GM12878 (cell line): ENCODE measurements around the gene CD79A. TPM values are rescaled to one million over a fixed set of nuclear protein-coding genes. Genes with fewer than 3 reads are reported as not detected.

Experiments used
- ATAC-seq: fragments of 200-7000 bp; cut with Tn5 transposase; 3 replicates; pipeline ENCODE4 v1.9.1; 2020; ENCODE audit warnings: mild to moderate bottlenecking, moderate library complexity
- BruUV-seq: library from RNA; stranded (reverse); fragments of 400-500 nt; replicated peaks from 2 replicates; lab custom pipeline; 2021; lab: Mats Ljungman, UMichigan
- CTCF ChIA-PET: fragments of 300-600 bp; sonication (Branson Sonifier 250); formaldehyde crosslinking; extraction: SDS; loops from one replicate; lab custom pipeline; 2021; ENCODE audit warnings: inconsistent platforms; lab: Yijun Ruan, JAX
- POLR2A ChIA-PET: fragments of 350-600 bp; formaldehyde crosslinking; extraction: SDS; loops from one replicate; lab custom pipeline; 2021; ENCODE audit warnings: inconsistent platforms; lab: Charles Lee
- RAD21 ChIA-PET: fragments of 300-600 bp; sonication (Branson Sonifier 250); formaldehyde crosslinking; loops from one replicate; lab custom pipeline; 2023; ENCODE audit warnings: antibody characterized with exemption; ENCODE audit not compliant: unreplicated experiment; lab: Charles Lee
- SMC1A ChIA-PET: fragments of 300-600 bp; sonication (Branson Sonifier 250); formaldehyde crosslinking; loops from one replicate; lab custom pipeline; 2023; ENCODE audit not compliant: unreplicated experiment, uncharacterized antibody; lab: Charles Lee
- DNase-seq: peaks from one replicate; pipeline ENCODE4 v3.0.0-alpha.2; 2011; ENCODE audit warnings: low read depth, low spot score
- FAIRE-seq: peaks from 3 replicates; lab custom pipeline; 2011; peaks lifted over from hg19 to GRCh38; lab: Jason Lieb, UNC
- H2AFZ ChIP-seq: 2 replicates; pipeline ENCODE4 v1.6.0; 2011; ENCODE audit warnings: low read depth, low read length, control low read depth; ENCODE audit not compliant: control insufficient read depth
- H3K27ac ChIP-seq: 2 replicates; pipeline ENCODE4 v1.5.1; 2011; ENCODE audit warnings: control low read depth; ENCODE audit not compliant: control insufficient read depth, insufficient read depth
- H3K27me3 ChIP-seq, 2 experiments: replicated peaks in 1 of 2; 2 replicates each; pipeline versions ENCODE4 v1.6.0 to v1.6.1; 2011; ENCODE audit warnings: low read length in 1 of 2; ENCODE audit not compliant: control insufficient read depth in 2 of 2, insufficient read depth in 2 of 2
- H3K36me3 ChIP-seq, 2 experiments: 2 replicates each; pipeline ENCODE4 v1.5.1; 2011; ENCODE audit warnings: low read length in 1 of 2; ENCODE audit not compliant: control insufficient read depth in 2 of 2, insufficient read depth in 2 of 2
- H3K4me1 ChIP-seq: 2 replicates; pipeline ENCODE4 v1.6.1; 2011; ENCODE audit warnings: mild to moderate bottlenecking, low read length, moderate library complexity, mixed read lengths; ENCODE audit not compliant: control insufficient read depth, insufficient read depth
- H3K4me2 ChIP-seq: 2 replicates; pipeline ENCODE4 v1.6.0; 2011; ENCODE audit warnings: control low read depth; ENCODE audit not compliant: control insufficient read depth, insufficient read depth
- H3K4me3 ChIP-seq: fragments of 200-600 bp; sonication (generic); 2 replicates; pipeline ENCODE4 v1.5.1; 2016
- H3K79me2 ChIP-seq: 2 replicates; pipeline ENCODE4 v1.6.0; 2011; ENCODE audit warnings: low read length; ENCODE audit not compliant: control insufficient read depth, insufficient read depth
- H3K9ac ChIP-seq: 2 replicates; pipeline ENCODE4 v1.8.0; 2011; ENCODE audit warnings: low read length, control low read depth, mixed read lengths; ENCODE audit not compliant: control insufficient read depth, insufficient read depth
- H3K9me3 ChIP-seq: replicated peaks from 3 replicates; pipeline ENCODE4 v1.5.1; 2011; ENCODE audit warnings: mild to moderate bottlenecking, low read length; ENCODE audit not compliant: control insufficient read depth, insufficient read depth
- H4K20me1 ChIP-seq: 2 replicates; pipeline ENCODE4 v1.6.0; 2011; ENCODE audit not compliant: control insufficient read depth, insufficient read depth
- ATF3 ChIP-seq: IDR thresholded peaks from 2 replicates; pipeline ENCODE4 v1.6.1; 2011; ENCODE audit warnings: low read depth, mild to moderate bottlenecking, low read length, moderate library complexity, borderline replicate concordance; ENCODE audit errors: extremely low read depth
- BCL11A ChIP-seq: IDR thresholded peaks from 2 replicates; pipeline ENCODE4 v1.6.1; 2011; ENCODE audit warnings: low read depth, low read length
- BHLHE40 ChIP-seq, 2 experiments: fragments of 450-650 bp in 1 of 2; IDR thresholded peaks; 2 replicates each; pipeline ENCODE4 v1.6.1; 2011 to 2017; ENCODE audit warnings: low read depth in 2 of 2, borderline replicate concordance in 1 of 2, improper control_type of control experiment in 1 of 2, low read length in 1 of 2, mild to moderate bottlenecking in 1 of 2
- CHD1 ChIP-seq: IDR thresholded peaks from 2 replicates; pipeline ENCODE4 v1.6.1; 2012; ENCODE audit warnings: low read depth, low read length, improper control_type of control experiment
- ETV6 ChIP-seq, 2 experiments: fragments of 450-650 bp in 1 of 2; IDR thresholded peaks in 1 of 2; conservative IDR thresholded peaks in 1 of 2; 2 replicates each; pipeline ENCODE4 v1.6.1; 2014; ENCODE audit warnings: antibody characterized with exemption in 1 of 2, borderline replicate concordance in 1 of 2, low read depth in 1 of 2, mild to moderate bottlenecking in 1 of 2, moderate library complexity in 1 of 2
- FOXM1 ChIP-seq: IDR thresholded peaks from 2 replicates; pipeline ENCODE4 v1.6.1; 2012; ENCODE audit warnings: low read depth, mild to moderate bottlenecking, inconsistent platforms, low read length, moderate library complexity
- IKZF1 ChIP-seq: fragments of 450-650 bp; conservative IDR thresholded peaks from 2 replicates; pipeline ENCODE4 v1.6.1; 2017; ENCODE audit warnings: antibody characterized with exemption, mild to moderate bottlenecking
- JUND ChIP-seq: IDR thresholded peaks from 2 replicates; pipeline ENCODE4 v1.6.1; 2012; ENCODE audit warnings: low read depth, mild to moderate bottlenecking, low read length, improper control_type of control experiment, moderate library complexity
- MTA3 ChIP-seq: IDR thresholded peaks from 2 replicates; pipeline ENCODE4 v1.6.1; 2012; ENCODE audit warnings: low read length, inconsistent platforms, borderline replicate concordance
- MXI1 ChIP-seq: fragments of 150-350 bp; IDR thresholded peaks from 2 replicates; pipeline ENCODE4 v1.6.1; 2011; ENCODE audit warnings: low read depth, mild to moderate bottlenecking, inconsistent platforms, low read length, improper control_type of control experiment
- NKRF ChIP-seq: fragments of 450-650 bp; conservative IDR thresholded peaks from 2 replicates; pipeline ENCODE4 v1.6.1; 2017; ENCODE audit warnings: mild to moderate bottlenecking, moderate library complexity
- PAX8 ChIP-seq: fragments of 450-650 bp; IDR thresholded peaks from 2 replicates; pipeline ENCODE4 v1.6.1; 2017; ENCODE audit warnings: mild to moderate bottlenecking, moderate library complexity
- POLR2A ChIP-seq: IDR thresholded peaks from 2 replicates; pipeline ENCODE4 v1.6.1; 2011; ENCODE audit warnings: low read depth, mild to moderate bottlenecking, low read length
- POLR2AphosphoS5 ChIP-seq: IDR thresholded peaks from 2 replicates; pipeline ENCODE4 v1.6.1; 2011; ENCODE audit warnings: mild to moderate bottlenecking, low read length, inconsistent platforms
- SIN3A ChIP-seq: IDR thresholded peaks from 2 replicates; pipeline ENCODE4 v1.6.1; 2012; ENCODE audit warnings: low read depth, low read length, improper control_type of control experiment
- SMAD1 ChIP-seq: fragments of 450-650 bp; IDR thresholded peaks from 2 replicates; pipeline ENCODE4 v1.6.1; 2018; ENCODE audit warnings: mild to moderate bottlenecking, low read depth; ENCODE audit not compliant: partially characterized antibody
- SUPT20H ChIP-seq: IDR thresholded peaks from 2 replicates; pipeline ENCODE4 v1.6.1; 2011; ENCODE audit warnings: low read depth, mild to moderate bottlenecking, low read length, moderate library complexity, borderline replicate concordance; ENCODE audit not compliant: control insufficient read depth
- TARDBP ChIP-seq: IDR thresholded peaks from 2 replicates; pipeline ENCODE4 v1.6.1; 2016; ENCODE audit warnings: borderline replicate concordance
- YY1 ChIP-seq: IDR thresholded peaks from 2 replicates; pipeline ENCODE4 v1.6.1; 2011; ENCODE audit warnings: low read depth, mild to moderate bottlenecking, low read length
- ZBED1 ChIP-seq: IDR thresholded peaks from 2 replicates; pipeline ENCODE4 v1.6.1; 2016; ENCODE audit warnings: borderline replicate concordance
- ZNF217 ChIP-seq: fragments of 450-650 bp; IDR thresholded peaks from 2 replicates; pipeline ENCODE4 v1.6.1; 2017; ENCODE audit warnings: antibody characterized with exemption, mild to moderate bottlenecking
- WGBS: methylation state at CpG from one replicate; pipeline ENCODE4 v1.1.6; 2016; ENCODE audit warnings: low lambda C conversion rate; ENCODE audit not compliant: insufficient replicate concordance, insufficient coverage; ENCODE audit errors: missing lambda C conversion rate; 5-methylcytosine and 5-hydroxymethylcytosine counted together
- in situ Hi-C: fragments of 300-500 bp; cut with MboI; formaldehyde crosslinking; loops from 9 replicates; pipeline ENCODE4 v1.14.3; 2018; ENCODE audit warnings: mixed read lengths
- intact Hi-C: fragments of 100-400 bp; cut with micrococcal nuclease; formaldehyde crosslinking; loops from one replicate; pipeline ENCODE4 v1.14.2; 2022; ENCODE audit not compliant: unreplicated experiment
- polyA plus RNA-seq, 11 experiments: library from polyadenylated mRNA; depleted of rRNA in 4 of 11; unstranded in 6 of 11; stranded (reverse) in 5 of 11; fragments of >200 nt; fragmentation: Nextera tagmentation in 4 of 11; fragmentation: Illumina TruSeq in 1 of 11; extraction: Ambion mirVana in 4 of 11; extraction: Trizol in 1 of 11; gene quantifications; 1 replicate in 1 of 11; 2 replicates in 10 of 11; pipeline versions ENCODE4 v1.2.1 to v1.2.3, GENCODE V29; 2011 to 2016; ENCODE audit warnings: inconsistent platforms in 2 of 11, missing spikeins in 2 of 11, low read depth in 1 of 11
- total RNA-seq, 4 experiments: library from RNA; depleted of rRNA in 3 of 4; stranded (reverse); fragments of >200 nt in 3 of 4; fragmentation: Illumina TruSeq in 1 of 4; extraction: Trizol in 1 of 4; gene quantifications; 2 replicates each; pipeline versions ENCODE4 v1.2.1 to v1.2.3, GENCODE V29; 2013 to 2021

CD79A gene
- total and polyA plus RNA-seq, 10 of the 15 experiments (the other 5 are each of a cell fraction or from before 2014, with no cell fraction given): 38.8 to 414 (median 282) TPM

- peak overlapping the region; percentile 87 for H3K27ac ChIP-seq
- peaks cover 5 to 9% of the 10 kb centered on the region in 2 experiments; a peak in 3 of 4 replicates for H3K36me3 ChIP-seq
- RAD21 ChIA-PET: interaction anchor here (7.1 kb wide), 1 partner anchor 9 kb away, joined by 120 read pairs; the partner anchor contains the start of gene CD79A
- in situ Hi-C loops: no loop called here
- DNase-seq (no peak), FAIRE-seq (peak; percentile 41), ATAC-seq (peak; percentile 9)
- peak overlapping the region; percentile 52 for H3K4me2 ChIP-seq
- H3K27me3 ChIP-seq: no peaks in the 10 kb centered on the region
- H3K4me3 ChIP-seq: peak overlapping the region; percentile 89
- POLR2A ChIA-PET: interaction anchor here (0.6 to 6.9 kb wide), 5 partner anchors 11 to 623 kb away, joined by 3 to 90 read pairs (median 8); partner anchors contain the start of gene RPS19
- H3K4me1 ChIP-seq: peaks cover 33% of the 10 kb centered on the region
- CTCF ChIA-PET: interaction anchor here (1.2 to 10.8 kb wide), 4 partner anchors 9 to 54 kb away, joined by 3 to 136 read pairs (median 27); partner anchors contain the start of genes CD79A and RPS19
- intact Hi-C loops: no loop called here
- peak in 1 of 2 experiments; percentile 2; a peak in 1 of 4 replicates for TF ChIP-seq ETV6 (conservative IDR thresholded peaks at IDR 0.05 in 1 of 2, IDR thresholded peaks at IDR 0.05 in 1 of 2; ENCODE audit: borderline replicate concordance in 1 of 2, low read depth in 1 of 2)
- TF ChIP-seq IKZF1: no peak
- TF ChIP-seq BCL11A: no peak
- peak; percentile 73; the same call in 1 of the 2 replicates for TF ChIP-seq MTA3
- TF ChIP-seq YY1: no peak
- no peak for TF ChIP-seq SUPT20H
- peak; percentile 35; the same call in 1 of the 2 replicates for TF ChIP-seq SIN3A
- TF ChIP-seq ATF3: no peak
- 0 out of 2 replicates have a peak, but pooled peaks have one; percentile 5 for TF ChIP-seq TARDBP
- TF ChIP-seq POLR2AphosphoS5: peak; percentile 0; the same call in 1 of the 2 replicates
- TF ChIP-seq MXI1: no peak
- no peak for TF ChIP-seq ZNF217
- TF ChIP-seq JUND: no peak
- TF ChIP-seq POLR2A: no peak
- TF ChIP-seq PAX8: no peak
- no peak for TF ChIP-seq SMAD1
- TF ChIP-seq ZBED1: no peak
- TF ChIP-seq NKRF: 0 out of 2 replicates have a peak, but pooled peaks have one; percentile 29
- peak; percentile 56 to 81; a peak in 2 of 4 replicates for TF ChIP-seq BHLHE40 (IDR thresholded peaks at IDR 0.05; ENCODE audit: borderline replicate concordance in 1 of 2, low read depth in 2 of 2, low read length in 1 of 2)
- TF ChIP-seq FOXM1: 0 out of 2 replicates have a peak, but pooled peaks have one; percentile 12
- TF ChIP-seq CHD1: no peak
- H3K9me3 ChIP-seq: no peaks in the 10 kb centered on the region
- SMC1A ChIA-PET: interaction anchor here (0.7 to 2.1 kb wide), 2 partner anchors 20 to 24 kb away, joined by 3 to 6 read pairs; partner anchors contain the start of gene RPS19
- H2AFZ ChIP-seq: peak overlapping the region; percentile 21; the same call in 1 of the 2 replicates
- peak overlapping the region; percentile 73 for H3K9ac ChIP-seq
- under 1% methylated on average over 23 of the region's 23 CpGs for WGBS
- no peaks in the 10 kb centered on the region for H4K20me1 ChIP-seq
- peaks cover 73% of the 10 kb centered on the region for H3K79me2 ChIP-seq
- TSS peak; percentile 91 for BruUV-seq
Measured at GRCh38 chr19:41883463-41883820, 6.4 kb downstream of the CD79A start.
